Measurements from ENCODE around the gene POLR2E.

POLR2E gene

DNA sequence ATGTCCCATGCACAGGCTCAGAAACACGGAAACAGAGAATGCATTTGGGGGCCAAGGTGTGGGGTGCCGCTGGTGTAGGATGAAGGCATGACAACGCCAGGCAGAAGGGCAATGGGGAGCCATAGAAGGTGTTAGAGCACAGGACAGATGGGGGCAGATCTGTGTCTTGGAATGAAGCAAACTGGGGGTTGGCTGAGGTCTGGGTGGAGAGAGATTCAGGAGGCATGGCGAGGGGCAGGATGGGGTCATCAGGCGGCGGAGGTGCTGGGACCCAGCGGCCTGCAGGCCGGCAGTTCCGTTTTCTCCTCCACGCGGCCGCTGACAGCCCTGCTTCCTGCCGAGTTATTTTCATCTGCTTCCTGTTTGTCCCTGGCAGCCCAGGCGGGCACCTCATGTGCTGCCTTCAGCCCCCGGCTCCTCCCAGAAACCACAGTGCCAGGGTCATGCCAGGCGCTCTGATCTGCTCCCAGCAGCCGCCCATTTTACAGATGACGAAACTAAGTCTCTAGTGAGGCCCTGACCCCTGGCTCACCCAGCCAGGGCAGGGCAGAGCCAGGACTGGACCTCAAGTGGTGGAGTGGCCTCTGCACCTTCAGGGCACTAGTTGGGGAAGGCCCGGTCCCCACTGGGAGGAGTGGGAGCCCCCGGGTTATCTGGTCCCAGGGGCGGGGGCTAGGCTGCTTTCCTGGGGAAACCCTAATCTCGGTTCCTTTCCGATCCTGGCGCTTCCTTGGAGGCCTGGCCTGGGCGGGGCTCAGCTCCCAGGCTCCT, 26.0 kb downstream of the POLR2E start:
- DNase-seq (ENCODE audit: low read depth in 1 of 2, low spot score in 1 of 2): peak; percentile 90 to 96
- no peaks in the 10 kb centered on the region for H3K27me3 ChIP-seq (ENCODE audit: insufficient read depth, poor library complexity, severe bottlenecking)
- peak; percentile 97 for TF ChIP-seq SPI1 (IDR thresholded peaks at IDR 0.05; ENCODE audit: borderline replicate concordance, low read depth)
- TF ChIP-seq, protein P1, sequence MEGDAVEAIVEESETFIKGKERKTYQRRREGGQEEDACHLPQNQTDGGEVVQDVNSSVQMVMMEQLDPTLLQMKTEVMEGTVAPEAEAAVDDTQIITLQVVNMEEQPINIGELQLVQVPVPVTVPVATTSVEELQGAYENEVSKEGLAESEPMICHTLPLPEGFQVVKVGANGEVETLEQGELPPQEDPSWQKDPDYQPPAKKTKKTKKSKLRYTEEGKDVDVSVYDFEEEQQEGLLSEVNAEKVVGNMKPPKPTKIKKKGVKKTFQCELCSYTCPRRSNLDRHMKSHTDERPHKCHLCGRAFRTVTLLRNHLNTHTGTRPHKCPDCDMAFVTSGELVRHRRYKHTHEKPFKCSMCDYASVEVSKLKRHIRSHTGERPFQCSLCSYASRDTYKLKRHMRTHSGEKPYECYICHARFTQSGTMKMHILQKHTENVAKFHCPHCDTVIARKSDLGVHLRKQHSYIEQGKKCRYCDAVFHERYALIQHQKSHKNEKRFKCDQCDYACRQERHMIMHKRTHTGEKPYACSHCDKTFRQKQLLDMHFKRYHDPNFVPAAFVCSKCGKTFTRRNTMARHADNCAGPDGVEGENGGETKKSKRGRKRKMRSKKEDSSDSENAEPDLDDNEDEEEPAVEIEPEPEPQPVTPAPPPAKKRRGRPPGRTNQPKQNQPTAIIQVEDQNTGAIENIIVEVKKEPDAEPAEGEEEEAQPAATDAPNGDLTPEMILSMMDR (IDR thresholded peaks at IDR 0.05; ENCODE audit: insufficient read depth, low read length): no peak
- peak; percentile 78 for TF ChIP-seq POLR2AphosphoS5 (IDR thresholded peaks at IDR 0.05; ENCODE audit: low read depth)
- TF ChIP-seq GABPA (IDR thresholded peaks at IDR 0.05; ENCODE audit: low read depth): no peak; the same call in 1 of the 2 replicates
- TF ChIP-seq, protein P2, sequence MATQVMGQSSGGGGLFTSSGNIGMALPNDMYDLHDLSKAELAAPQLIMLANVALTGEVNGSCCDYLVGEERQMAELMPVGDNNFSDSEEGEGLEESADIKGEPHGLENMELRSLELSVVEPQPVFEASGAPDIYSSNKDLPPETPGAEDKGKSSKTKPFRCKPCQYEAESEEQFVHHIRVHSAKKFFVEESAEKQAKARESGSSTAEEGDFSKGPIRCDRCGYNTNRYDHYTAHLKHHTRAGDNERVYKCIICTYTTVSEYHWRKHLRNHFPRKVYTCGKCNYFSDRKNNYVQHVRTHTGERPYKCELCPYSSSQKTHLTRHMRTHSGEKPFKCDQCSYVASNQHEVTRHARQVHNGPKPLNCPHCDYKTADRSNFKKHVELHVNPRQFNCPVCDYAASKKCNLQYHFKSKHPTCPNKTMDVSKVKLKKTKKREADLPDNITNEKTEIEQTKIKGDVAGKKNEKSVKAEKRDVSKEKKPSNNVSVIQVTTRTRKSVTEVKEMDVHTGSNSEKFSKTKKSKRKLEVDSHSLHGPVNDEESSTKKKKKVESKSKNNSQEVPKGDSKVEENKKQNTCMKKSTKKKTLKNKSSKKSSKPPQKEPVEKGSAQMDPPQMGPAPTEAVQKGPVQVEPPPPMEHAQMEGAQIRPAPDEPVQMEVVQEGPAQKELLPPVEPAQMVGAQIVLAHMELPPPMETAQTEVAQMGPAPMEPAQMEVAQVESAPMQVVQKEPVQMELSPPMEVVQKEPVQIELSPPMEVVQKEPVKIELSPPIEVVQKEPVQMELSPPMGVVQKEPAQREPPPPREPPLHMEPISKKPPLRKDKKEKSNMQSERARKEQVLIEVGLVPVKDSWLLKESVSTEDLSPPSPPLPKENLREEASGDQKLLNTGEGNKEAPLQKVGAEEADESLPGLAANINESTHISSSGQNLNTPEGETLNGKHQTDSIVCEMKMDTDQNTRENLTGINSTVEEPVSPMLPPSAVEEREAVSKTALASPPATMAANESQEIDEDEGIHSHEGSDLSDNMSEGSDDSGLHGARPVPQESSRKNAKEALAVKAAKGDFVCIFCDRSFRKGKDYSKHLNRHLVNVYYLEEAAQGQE (IDR thresholded peaks at IDR 0.05; ENCODE audit: insufficient replicate concordance, low read depth): peak; percentile 26
- peak overlapping the region; percentile 98 for H3K27ac ChIP-seq (replicated peaks)
- peak overlapping the region; percentile 88 for H3K4me3 ChIP-seq (replicated peaks; ENCODE audit: insufficient read depth, low read length)

DNA sequence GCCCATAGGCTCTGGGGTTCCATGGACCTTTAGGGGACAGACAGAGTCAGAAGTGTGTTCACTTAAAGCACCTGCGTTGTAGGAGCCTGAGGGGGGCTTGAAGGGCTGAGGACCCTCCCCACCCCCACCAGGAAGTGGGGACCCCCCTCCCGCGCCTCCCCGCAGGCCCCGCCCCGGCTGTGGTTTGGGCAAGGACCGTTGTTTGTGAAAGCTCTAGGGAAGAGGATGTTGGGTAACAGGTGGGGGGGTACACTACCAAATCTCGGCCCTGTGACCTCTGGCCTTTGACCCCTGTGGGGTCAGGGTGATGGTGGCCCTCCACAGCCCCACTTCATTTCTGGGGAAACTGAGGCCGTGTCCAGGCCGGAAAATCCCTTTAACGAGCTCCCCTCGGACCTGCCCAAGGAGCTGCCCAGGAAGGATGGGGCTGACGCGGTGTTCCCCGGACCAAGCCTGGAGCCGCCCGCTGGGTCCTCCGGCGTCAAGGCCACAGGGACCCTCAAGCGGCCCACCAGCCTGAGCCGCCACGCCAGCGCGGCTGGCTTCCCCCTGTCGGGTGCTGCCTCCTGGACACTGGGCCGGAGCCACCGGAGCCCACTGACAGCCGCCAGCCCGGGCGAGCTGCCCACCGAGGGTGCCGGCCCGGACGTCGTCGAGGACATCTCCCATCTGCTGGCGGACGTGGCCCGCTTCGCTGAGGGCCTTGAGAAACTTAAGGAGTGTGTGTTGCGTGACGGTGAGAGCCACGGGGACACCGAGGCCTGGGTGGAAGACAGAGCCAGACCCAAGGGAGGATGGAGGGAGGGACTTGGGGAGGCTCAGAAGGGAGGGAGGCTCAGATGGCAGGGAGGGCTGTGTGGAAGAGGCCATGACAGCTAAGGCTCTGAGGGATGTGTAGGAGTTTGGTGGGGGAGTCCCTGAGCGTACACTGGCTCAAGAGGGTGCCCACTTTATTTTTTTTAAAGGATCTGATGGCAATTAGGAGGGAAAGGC, 26.9 kb downstream of the POLR2E start:
- DNase-seq (ENCODE audit: low read depth in 1 of 2, low spot score in 1 of 2): peak; percentile 81 to 88
- Histone ChIP-seq H3K27me3 (ENCODE audit: insufficient read depth, poor library complexity, severe bottlenecking) (no peaks in the 10 kb centered on the region), H3K4me3 (replicated peaks; ENCODE audit: insufficient read depth, low read length) (peak overlapping the region; percentile 88), H3K27ac (replicated peaks) (peak overlapping the region; percentile 98)
- TF ChIP-seq GABPA (IDR thresholded peaks at IDR 0.05; ENCODE audit: low read depth) (no peak), POLR2AphosphoS5 (IDR thresholded peaks at IDR 0.05; ENCODE audit: low read depth) (peak; percentile 76)

DNA sequence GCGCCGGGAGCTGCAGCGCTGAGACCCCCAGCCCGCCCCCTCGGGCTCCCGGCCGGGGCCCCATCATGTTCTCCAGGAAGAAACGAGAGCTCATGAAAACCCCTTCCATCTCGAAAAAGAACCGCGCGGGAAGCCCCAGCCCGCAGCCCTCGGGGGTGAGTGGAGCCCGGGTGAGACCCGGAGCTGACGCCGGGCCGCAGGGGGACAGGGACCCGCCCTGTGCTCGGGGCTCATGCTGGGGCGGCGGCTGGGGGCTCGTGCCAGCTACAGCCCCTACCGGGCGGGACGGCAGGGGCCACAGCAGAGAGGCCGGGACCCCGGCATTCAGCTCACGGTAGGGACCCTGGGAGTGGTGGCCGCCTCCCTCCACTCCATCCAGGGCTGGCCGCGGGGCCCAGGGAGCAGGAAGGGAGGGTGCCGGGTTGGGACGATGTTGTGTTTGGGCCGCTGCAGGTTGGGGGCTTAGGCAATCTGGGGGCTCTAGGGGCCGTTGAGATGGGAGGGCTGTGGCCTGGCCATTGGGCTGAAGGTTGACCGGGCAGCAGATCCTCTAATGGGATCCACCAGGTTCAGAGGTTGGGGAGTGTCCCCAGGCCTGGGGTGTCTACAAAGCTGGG, 27.7 kb downstream of the POLR2E start:
- Histone ChIP-seq H3K27me3 (ENCODE audit: insufficient read depth, poor library complexity, severe bottlenecking) (no peaks in the 10 kb centered on the region), H3K27ac (replicated peaks) (peak overlapping the region; percentile 98), H3K4me3 (replicated peaks; ENCODE audit: insufficient read depth, low read length) (peak overlapping the region; percentile 88)
- peak; percentile 53 to 59 for DNase-seq (ENCODE audit: low read depth in 1 of 2, low spot score in 1 of 2)
- TF ChIP-seq, protein P2 (IDR thresholded peaks at IDR 0.05; ENCODE audit: insufficient replicate concordance, low read depth): no peak
- TF ChIP-seq GABPA (IDR thresholded peaks at IDR 0.05; ENCODE audit: low read depth): no peak
- TF ChIP-seq, protein P1 (IDR thresholded peaks at IDR 0.05; ENCODE audit: insufficient read depth, low read length): no peak
- no peak for TF ChIP-seq SPI1 (IDR thresholded peaks at IDR 0.05; ENCODE audit: borderline replicate concordance, low read depth)
- no peak for TF ChIP-seq POLR2AphosphoS5 (IDR thresholded peaks at IDR 0.05; ENCODE audit: low read depth)
